Measurements from ENCODE around the gene NAPSA.

- TF ChIP-seq, protein P1, sequence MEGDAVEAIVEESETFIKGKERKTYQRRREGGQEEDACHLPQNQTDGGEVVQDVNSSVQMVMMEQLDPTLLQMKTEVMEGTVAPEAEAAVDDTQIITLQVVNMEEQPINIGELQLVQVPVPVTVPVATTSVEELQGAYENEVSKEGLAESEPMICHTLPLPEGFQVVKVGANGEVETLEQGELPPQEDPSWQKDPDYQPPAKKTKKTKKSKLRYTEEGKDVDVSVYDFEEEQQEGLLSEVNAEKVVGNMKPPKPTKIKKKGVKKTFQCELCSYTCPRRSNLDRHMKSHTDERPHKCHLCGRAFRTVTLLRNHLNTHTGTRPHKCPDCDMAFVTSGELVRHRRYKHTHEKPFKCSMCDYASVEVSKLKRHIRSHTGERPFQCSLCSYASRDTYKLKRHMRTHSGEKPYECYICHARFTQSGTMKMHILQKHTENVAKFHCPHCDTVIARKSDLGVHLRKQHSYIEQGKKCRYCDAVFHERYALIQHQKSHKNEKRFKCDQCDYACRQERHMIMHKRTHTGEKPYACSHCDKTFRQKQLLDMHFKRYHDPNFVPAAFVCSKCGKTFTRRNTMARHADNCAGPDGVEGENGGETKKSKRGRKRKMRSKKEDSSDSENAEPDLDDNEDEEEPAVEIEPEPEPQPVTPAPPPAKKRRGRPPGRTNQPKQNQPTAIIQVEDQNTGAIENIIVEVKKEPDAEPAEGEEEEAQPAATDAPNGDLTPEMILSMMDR (IDR thresholded peaks at IDR 0.05; ENCODE audit: low read depth, low read length, poor library complexity, severe bottlenecking): no peak
- no peak for TF ChIP-seq EZH2phosphoT487 (IDR thresholded peaks at IDR 0.05; ENCODE audit: borderline replicate concordance, low read length)
These were observed 37.3 kb upstream of the NAPSA start for GRCh38 chr19:50402544-50403301.

Data from DOHH2 (cell line).